Left lung (tissue), 10 donors: Measurements from ENCODE around the gene CTAG1A. TPM values are rescaled to one million over a fixed set of nuclear protein-coding genes. Genes with fewer than 3 reads are reported as not detected.

ENCODE experiments used
- ATAC-seq: fragments of 200-7000 bp; cut with Tn5 transposase; one replicate; pipeline ENCODE4 v1.9.1; 2020; ENCODE audit warnings: moderate library complexity
- DNase-seq, 4 donors: peaks; one replicate each; pipeline ENCODE4 v3.0.0-alpha.2; 2013 to 2020
- H3K27ac ChIP-seq, 2 donors: fragments of 200-600 bp; sonication (generic) in 1 of 2; one replicate each; pipeline versions ENCODE4 v1.5.0 to v1.8.0; 2020 to 2021
- H3K27me3 ChIP-seq, 2 donors: fragments of 200-600 bp; sonication (generic) in 1 of 2; one replicate each; pipeline versions ENCODE4 v1.5.0 to v1.8.0; 2020 to 2021
- H3K36me3 ChIP-seq, 2 donors: fragments of 200-600 bp; sonication (generic) in 1 of 2; one replicate each; pipeline versions ENCODE4 v1.5.0 to v1.8.0; 2020 to 2021
- H3K4me1 ChIP-seq, 2 donors: fragments of 200-600 bp; one replicate each; pipeline ENCODE4 v1.8.0; 2021
- H3K4me3 ChIP-seq, 2 donors: fragments of 200-600 bp; sonication (generic) in 1 of 2; one replicate each; pipeline versions ENCODE4 v1.5.0 to v1.8.0; 2020 to 2021; ENCODE audit warnings: mild to moderate bottlenecking in 1 of 2
- H3K9me3 ChIP-seq, 2 donors: fragments of 200-600 bp; sonication (generic) in 1 of 2; one replicate each; pipeline versions ENCODE4 v1.5.0 to v1.8.0; 2020 to 2021
- intact Hi-C, 2 donors: fragments of 100-400 bp; cut with DNase I; formaldehyde crosslinking; loops; one replicate each; pipeline versions ENCODE4 v1.11.2 to v1.14.2; 2022
- polyA plus RNA-seq, 6 donors: library from polyadenylated mRNA; unstranded; fragments of 120-200 nt; gene quantifications; one replicate each; pipeline ENCODE4 v1.2.1, GENCODE V29; 2013; ENCODE audit not compliant: insufficient read length in 6 of 6
- total RNA-seq, 2 donors: library from RNA; stranded (reverse); fragmentation: NEBNext Ultra II Directional; extraction: Animal tissue kit (Norgen Biotek cat#: 25700); gene quantifications; one replicate each; pipeline ENCODE4 v1.2.1, GENCODE V29; 2021
- TF ChIP-seq, protein P1 (sequence below), 2 donors: fragments of 200-600 bp; sonication (generic) in 1 of 2; IDR thresholded peaks; one replicate each; pipeline versions ENCODE4 v1.5.0 to v1.8.0; 2021; ENCODE audit warnings: antibody characterized with exemption in 2 of 2
- donor health status: DM: no; HTN: yes; CAD: no.
- donor health status: DM: no; HTN: no; CAD: no.

The CTAG1A gene
- total and polyA plus RNA-seq, 8 donors: not detected

DNA sequence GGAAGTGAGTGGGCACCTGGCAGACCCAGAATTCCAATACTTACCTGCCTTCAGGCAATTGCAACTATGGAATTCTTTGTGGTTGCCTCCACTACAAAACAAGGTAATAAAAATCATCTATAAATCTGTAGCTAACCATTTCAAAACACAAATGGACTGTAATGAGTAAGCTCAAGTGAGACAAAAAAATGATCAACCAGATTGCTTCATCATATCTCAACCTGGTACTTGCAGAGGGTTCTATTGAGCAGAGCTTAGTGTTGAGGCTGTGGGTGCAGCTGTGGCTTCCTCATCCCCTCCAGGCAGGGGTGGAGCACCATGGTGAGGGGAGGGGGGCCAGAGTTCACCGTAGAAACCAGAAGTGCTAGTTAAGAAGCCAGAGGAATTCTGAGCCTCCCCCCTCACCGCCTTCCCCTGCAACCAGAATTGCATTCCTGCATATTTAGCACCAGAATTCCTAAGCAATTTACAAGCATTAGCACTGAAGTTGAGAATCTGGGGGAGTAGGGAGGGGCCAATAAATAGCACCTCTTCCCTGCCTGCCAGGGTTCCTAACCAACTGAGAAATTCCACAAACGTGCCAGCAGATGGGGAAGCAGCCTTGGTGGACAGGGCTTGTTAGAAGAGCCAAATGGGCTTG, 11.5 kb downstream of the CTAG1A start:
- Histone ChIP-seq H3K9me3 (no peaks in the 10 kb centered on the region), H3K4me1 (no peaks in the 10 kb centered on the region), H3K36me3 (no peaks in the 10 kb centered on the region), H3K27ac (no peak overlapping the region), H3K27me3 (no peaks in the 10 kb centered on the region), H3K4me3 (no peak overlapping the region)
- TF ChIP-seq, protein P1, sequence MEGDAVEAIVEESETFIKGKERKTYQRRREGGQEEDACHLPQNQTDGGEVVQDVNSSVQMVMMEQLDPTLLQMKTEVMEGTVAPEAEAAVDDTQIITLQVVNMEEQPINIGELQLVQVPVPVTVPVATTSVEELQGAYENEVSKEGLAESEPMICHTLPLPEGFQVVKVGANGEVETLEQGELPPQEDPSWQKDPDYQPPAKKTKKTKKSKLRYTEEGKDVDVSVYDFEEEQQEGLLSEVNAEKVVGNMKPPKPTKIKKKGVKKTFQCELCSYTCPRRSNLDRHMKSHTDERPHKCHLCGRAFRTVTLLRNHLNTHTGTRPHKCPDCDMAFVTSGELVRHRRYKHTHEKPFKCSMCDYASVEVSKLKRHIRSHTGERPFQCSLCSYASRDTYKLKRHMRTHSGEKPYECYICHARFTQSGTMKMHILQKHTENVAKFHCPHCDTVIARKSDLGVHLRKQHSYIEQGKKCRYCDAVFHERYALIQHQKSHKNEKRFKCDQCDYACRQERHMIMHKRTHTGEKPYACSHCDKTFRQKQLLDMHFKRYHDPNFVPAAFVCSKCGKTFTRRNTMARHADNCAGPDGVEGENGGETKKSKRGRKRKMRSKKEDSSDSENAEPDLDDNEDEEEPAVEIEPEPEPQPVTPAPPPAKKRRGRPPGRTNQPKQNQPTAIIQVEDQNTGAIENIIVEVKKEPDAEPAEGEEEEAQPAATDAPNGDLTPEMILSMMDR (IDR thresholded peaks at IDR 0.05): no peak
- intact Hi-C loops: no loop called here
- DNase-seq: peak in 2 of 4 donors; percentile 9 to 30
- ATAC-seq: peak; percentile 81

GRCh38 chrX:154597221-154597620, 12.3 kb downstream of the CTAG1A start:
- H3K27ac ChIP-seq: no peak overlapping the region
- no peak overlapping the region for H3K4me3 ChIP-seq
- H3K4me1 ChIP-seq: no peaks in the 10 kb centered on the region
- H3K9me3 ChIP-seq: no peaks in the 10 kb centered on the region
- ATAC-seq (no peak), DNase-seq (no peak)
- intact Hi-C loops: no loop called here
- TF ChIP-seq, protein P1 (IDR thresholded peaks at IDR 0.05): no peak
- H3K36me3 ChIP-seq: no peaks in the 10 kb centered on the region
- H3K27me3 ChIP-seq: no peaks in the 10 kb centered on the region

- DNase-seq (no peak), ATAC-seq (no peak)
- Histone ChIP-seq H3K4me1 (no peaks in the 10 kb centered on the region), H3K9me3 (no peaks in the 10 kb centered on the region), H3K36me3 (no peaks in the 10 kb centered on the region), H3K27me3 (no peaks in the 10 kb centered on the region), H3K27ac (no peak overlapping the region), H3K4me3 (no peak overlapping the region)
- intact Hi-C loops: no loop called here
- TF ChIP-seq, protein P1 (IDR thresholded peaks at IDR 0.05): no peak
Measured at GRCh38 chrX:154598656-154599055, 13.7 kb downstream of the CTAG1A start.

DNA sequence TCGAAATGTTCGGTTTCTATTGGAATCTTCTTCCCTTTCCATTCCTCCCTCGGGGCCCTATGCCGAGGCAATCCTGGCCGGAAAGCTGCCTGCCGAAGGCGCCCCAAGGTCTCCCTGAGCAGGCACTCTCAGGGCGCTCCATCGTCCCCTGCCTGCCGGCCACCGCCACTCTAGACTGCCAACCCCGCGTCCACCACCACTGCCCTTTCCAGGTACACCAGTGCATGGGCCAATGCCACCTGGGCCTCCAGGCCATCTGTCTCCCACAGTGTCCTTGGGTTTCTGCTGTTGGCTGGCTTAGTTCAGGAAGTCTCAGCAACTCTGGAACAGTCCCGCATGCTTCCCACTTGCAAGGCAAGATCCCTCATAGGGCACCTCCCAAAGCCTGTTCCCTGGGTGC, 14.6 kb downstream of the CTAG1A start:
- intact Hi-C loops: no loop called here
- no peak overlapping the region for H3K4me3 ChIP-seq
- peak in 1 of 4 donors; percentile 18 for DNase-seq

GRCh38 chrX:154600759-154601374, 15.9 kb downstream of the CTAG1A start:
- Histone ChIP-seq H3K27me3 (no peaks in the 10 kb centered on the region), H3K4me3 (no peak overlapping the region), H3K4me1 (no peaks in the 10 kb centered on the region), H3K27ac (no peak overlapping the region), H3K9me3 (no peaks in the 10 kb centered on the region), H3K36me3 (no peaks in the 10 kb centered on the region)
- TF ChIP-seq, protein P1 (IDR thresholded peaks at IDR 0.05): no peak
- intact Hi-C loops: no loop called here
- DNase-seq (peak in 1 of 4 donors; percentile 19), ATAC-seq (peak; percentile 18)

More for the DNA sequence above, 14.6 kb downstream of the CTAG1A start:
- TF ChIP-seq, protein P1 (IDR thresholded peaks at IDR 0.05): no peak
- ATAC-seq: no peak
- H3K36me3 ChIP-seq: no peaks in the 10 kb centered on the region
- H3K9me3 ChIP-seq: no peaks in the 10 kb centered on the region
- H3K27ac ChIP-seq: no peak overlapping the region
- no peaks in the 10 kb centered on the region for H3K4me1 ChIP-seq
- H3K27me3 ChIP-seq: no peaks in the 10 kb centered on the region
